NCI-H446 (cell line): ENCODE measurements around the gene HOXB4.

Experiments
- DNase-seq, 2 experiments: peaks; one replicate each; lab custom pipeline; 2025; lab: John Stamatoyannopoulos, UW

The HOXB4 gene

GRCh38 chr17:48601539-48602425, 23.6 kb upstream of the HOXB4 start:
- no peak for DNase-seq

- DNase-seq = no peak
These were observed 23.0 kb upstream of the HOXB4 start for GRCh38 chr17:48601207-48601538.

- DNase-seq = no peak
These were observed 22.3 kb upstream of the HOXB4 start for GRCh38 chr17:48600244-48601098.

GRCh38 chr17:48599354-48599753, 21.2 kb upstream of the HOXB4 start:
- no peak for DNase-seq

- DNase-seq = no peak
These were observed 20.6 kb upstream of the HOXB4 start for GRCh38 chr17:48598736-48599135.

GRCh38 chr17:48597778-48598631, 19.9 kb upstream of the HOXB4 start:
- DNase-seq = no peak

- DNase-seq = no peak
These were observed 19.3 kb upstream of the HOXB4 start for GRCh38 chr17:48597528-48597777.

- no peak for DNase-seq
These were observed 18.8 kb upstream of the HOXB4 start for GRCh38 chr17:48596735-48597527.

GRCh38 chr17:48596000-48596734, 18.0 kb upstream of the HOXB4 start:
- DNase-seq = no peak

GRCh38 chr17:48595278-48595999, 17.3 kb upstream of the HOXB4 start:
- no peak for DNase-seq

- DNase-seq = no peak
These were observed 16.6 kb upstream of the HOXB4 start for GRCh38 chr17:48594538-48595277.

GRCh38 chr17:48593840-48594537, 15.8 kb upstream of the HOXB4 start:
- DNase-seq = peak in 1 of 2 experiments; percentile 81

GRCh38 chr17:48593126-48593829, 15.1 kb upstream of the HOXB4 start, which contains the start of gene HOXB5:
Gene HOXB5 (minus strand): TSS chr17:48593779. CDS start chr17:48593682, 97 bp downstream.
- DNase-seq = no peak

GRCh38 chr17:48592577-48592976, 14.4 kb upstream of the HOXB4 start:
- DNase-seq = no peak

GRCh38 chr17:48592057-48592514, 13.9 kb upstream of the HOXB4 start:
- no peak for DNase-seq

GRCh38 chr17:48591255-48592056, 13.3 kb upstream of the HOXB4 start:
- DNase-seq = no peak

GRCh38 chr17:48590607-48591161, 12.5 kb upstream of the HOXB4 start:
- no peak for DNase-seq
